ENCODE data around the gene ATP5IF1. TPM values are rescaled to one million over a fixed set of nuclear protein-coding genes. Genes with fewer than 3 reads are reported as not detected.

Gene ATP5IF1
- total and polyA plus RNA-seq, 2 of the 13 experiments (the other 11 are each of a cell fraction or from before 2014, with no cell fraction given), result 97.7 to 131 TPM

- TF ChIP-seq HNRNPLL (IDR thresholded peaks at IDR 0.05; ENCODE audit: low read depth, low read length, poor library complexity, severe bottlenecking) (peak; percentile 31), HNF1B (CRISPR knock-in tag; IDR thresholded peaks at IDR 0.05) (0 out of 2 replicates have a peak, but pooled peaks have one; percentile 50), PAF1 (CRISPR knock-in tag; IDR thresholded peaks at IDR 0.05) (no peak), ZNF331 (CRISPR knock-in tag; IDR thresholded peaks at IDR 0.05) (no peak), TCF7L2 (IDR thresholded peaks at IDR 0.05; ENCODE audit: low read depth, low read length) (no peak), ZNF430 (CRISPR knock-in tag; IDR thresholded peaks at IDR 0.05) (no peak), AKNA (CRISPR knock-in tag; IDR thresholded peaks at IDR 0.05; ENCODE audit: borderline replicate concordance) (no peak), ZNF343 (CRISPR knock-in tag; IDR thresholded peaks at IDR 0.05) (no peak), KDM3A (CRISPR knock-in tag; IDR thresholded peaks at IDR 0.05; ENCODE audit: low read depth) (no peak), PAXIP1 (CRISPR knock-in tag; conservative IDR thresholded peaks at IDR 0.05) (0 out of 2 replicates have a peak, but pooled peaks have one; percentile 3), ZNF550 (CRISPR knock-in tag; IDR thresholded peaks at IDR 0.05; ENCODE audit: borderline replicate concordance) (no peak), TFDP2 (CRISPR knock-in tag; IDR thresholded peaks at IDR 0.05) (no peak), KLF6 (CRISPR knock-in tag; IDR thresholded peaks at IDR 0.05) (0 out of 2 replicates have a peak, but pooled peaks have one; percentile 10), RFX1 (IDR thresholded peaks at IDR 0.05) (no peak), ATF6 (CRISPR knock-in tag; conservative IDR thresholded peaks at IDR 0.05) (no peak)
Observed at GRCh38 chr1:28259934-28260802, 24.2 kb downstream of the ATP5IF1 start (continued).

All from HepG2 (cell line).